Left ventricle myocardium inferior (tissue), 1 donor: ENCODE results near the gene KCNT1. TPM values are rescaled to one million over a fixed set of nuclear protein-coding genes. Genes with fewer than 3 reads are reported as not detected.
"Not testable (repeated sequence)": the region's sequence is repeated elsewhere in the genome, so short reads cannot be mapped to it uniquely, and the experiment has no call there.

Source experiments
- DNase-seq: peaks from one replicate; pipeline ENCODE4 v3.0.0-alpha.2; 2020
- H3K27ac ChIP-seq: fragments of 200-600 bp; replicated peaks from 2 replicates; pipeline ENCODE4 v1.8.0; 2021
- H3K27me3 ChIP-seq: fragments of 200-600 bp; 2 replicates; pipeline ENCODE4 v1.8.0; 2021; ENCODE audit warnings: low read depth
- H3K36me3 ChIP-seq: fragments of 200-600 bp; 2 replicates; pipeline ENCODE4 v1.8.0; 2021
- H3K4me1 ChIP-seq: fragments of 200-600 bp; 2 replicates; pipeline ENCODE4 v1.8.0; 2021
- H3K4me3 ChIP-seq: fragments of 200-600 bp; 2 replicates; pipeline ENCODE4 v1.8.0; 2021; ENCODE audit warnings: mild to moderate bottlenecking, moderate library complexity
- H3K9me3 ChIP-seq: fragments of 200-600 bp; replicated peaks from 2 replicates; pipeline ENCODE4 v1.8.0; 2021
- intact Hi-C: fragments of 100-400 bp; cut with micrococcal nuclease; formaldehyde crosslinking; loops from one replicate; pipeline ENCODE4 v1.11.0; 2022
- total RNA-seq: library from RNA; stranded (reverse); fragmentation: NEBNext Ultra II Directional; extraction: Animal tissue kit (Norgen Biotek cat#: 25700); gene quantifications from one replicate; pipeline ENCODE4 v1.2.1, GENCODE V29; 2021
- TF ChIP-seq, protein P1 (sequence below): fragments of 200-600 bp; IDR thresholded peaks from 2 replicates; pipeline ENCODE4 v1.8.0; 2021; ENCODE audit warnings: antibody characterized with exemption, mild to moderate bottlenecking, borderline replicate concordance
- donor health status: DM: no; HTN: yes; CAD: no; lungs with severe emphysema.

KCNT1 gene
- total RNA-seq, 1 donor from 2014 or later = 3.3 TPM

GRCh38 chr9:135664801-135665794 lies 36.9 kb upstream of the KCNT1 start:
- Histone ChIP-seq H3K27me3 (peaks cover 83% of the 10 kb centered on the region), H3K27ac (no peak overlapping the region), H3K9me3 (no peaks in the 10 kb centered on the region), H3K4me3 (no peak overlapping the region), H3K36me3 (no peaks in the 10 kb centered on the region), H3K4me1 (no peaks in the 10 kb centered on the region)
- TF ChIP-seq, protein P1, sequence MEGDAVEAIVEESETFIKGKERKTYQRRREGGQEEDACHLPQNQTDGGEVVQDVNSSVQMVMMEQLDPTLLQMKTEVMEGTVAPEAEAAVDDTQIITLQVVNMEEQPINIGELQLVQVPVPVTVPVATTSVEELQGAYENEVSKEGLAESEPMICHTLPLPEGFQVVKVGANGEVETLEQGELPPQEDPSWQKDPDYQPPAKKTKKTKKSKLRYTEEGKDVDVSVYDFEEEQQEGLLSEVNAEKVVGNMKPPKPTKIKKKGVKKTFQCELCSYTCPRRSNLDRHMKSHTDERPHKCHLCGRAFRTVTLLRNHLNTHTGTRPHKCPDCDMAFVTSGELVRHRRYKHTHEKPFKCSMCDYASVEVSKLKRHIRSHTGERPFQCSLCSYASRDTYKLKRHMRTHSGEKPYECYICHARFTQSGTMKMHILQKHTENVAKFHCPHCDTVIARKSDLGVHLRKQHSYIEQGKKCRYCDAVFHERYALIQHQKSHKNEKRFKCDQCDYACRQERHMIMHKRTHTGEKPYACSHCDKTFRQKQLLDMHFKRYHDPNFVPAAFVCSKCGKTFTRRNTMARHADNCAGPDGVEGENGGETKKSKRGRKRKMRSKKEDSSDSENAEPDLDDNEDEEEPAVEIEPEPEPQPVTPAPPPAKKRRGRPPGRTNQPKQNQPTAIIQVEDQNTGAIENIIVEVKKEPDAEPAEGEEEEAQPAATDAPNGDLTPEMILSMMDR = no peak
- intact Hi-C loops = no loop called here
- DNase-seq = no peak

- no peaks in the 10 kb centered on the region for H3K4me1 ChIP-seq
- TF ChIP-seq, protein P1 = no peak
- H3K9me3 ChIP-seq = no peaks in the 10 kb centered on the region
- peaks cover 84% of the 10 kb centered on the region for H3K27me3 ChIP-seq
- no peaks in the 10 kb centered on the region for H3K36me3 ChIP-seq
- intact Hi-C loops = no loop called here
- no peak for DNase-seq
- H3K27ac ChIP-seq = no peak overlapping the region
- no peak overlapping the region for H3K4me3 ChIP-seq
These were observed 36.2 kb upstream of the KCNT1 start for GRCh38 chr9:135665795-135666189.

DNA sequence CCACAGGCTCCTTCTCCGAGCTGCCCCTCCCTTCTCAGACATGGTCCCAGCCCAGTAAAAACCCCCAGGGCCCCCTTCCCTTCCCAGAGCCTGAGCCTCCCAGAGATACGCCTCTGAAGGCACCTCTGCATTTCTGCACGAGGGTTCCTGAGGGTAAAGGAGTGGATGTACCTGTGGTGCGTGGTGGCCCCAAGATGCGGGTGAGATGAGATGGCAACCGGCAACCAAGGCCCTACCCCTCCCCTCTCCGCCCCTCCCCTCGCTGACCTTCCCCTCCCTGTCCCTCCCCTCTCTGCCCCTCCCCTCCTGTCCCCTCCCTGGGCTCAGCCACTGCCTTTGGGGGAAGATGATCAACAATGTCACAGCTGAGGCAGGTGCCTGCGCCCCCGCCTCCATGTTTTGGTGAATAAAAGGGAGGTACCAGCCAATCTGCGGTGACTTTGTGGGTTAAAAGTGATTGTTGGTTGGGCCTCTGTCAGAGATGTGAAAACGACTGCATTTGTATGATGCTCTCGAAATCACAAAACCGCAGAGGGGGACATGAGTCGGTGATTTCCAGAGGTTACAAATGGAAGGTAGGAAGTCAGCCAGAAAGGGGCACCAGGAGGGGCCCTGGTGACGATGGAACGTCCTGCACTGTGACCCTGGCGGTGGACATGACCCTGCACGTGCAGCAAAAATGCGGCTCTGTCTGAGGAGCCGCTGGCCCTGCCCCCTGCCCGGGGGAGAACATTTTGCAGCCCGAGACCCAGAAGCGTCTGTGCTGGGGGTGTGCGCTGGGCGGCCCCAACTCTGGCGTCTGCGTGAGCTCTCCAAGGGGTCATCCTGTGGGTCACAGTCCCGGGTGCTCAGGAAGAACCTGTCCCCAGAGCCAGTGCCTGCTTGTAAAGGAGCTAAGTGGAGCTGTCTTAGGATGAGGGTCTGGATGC lies 35.2 kb upstream of the KCNT1 start:
- intact Hi-C loops = no loop called here
- DNase-seq = no peak
- peaks cover 87% of the 10 kb centered on the region for H3K27me3 ChIP-seq
- H3K9me3 ChIP-seq = no peaks in the 10 kb centered on the region
- no peak overlapping the region for H3K4me3 ChIP-seq
- TF ChIP-seq, protein P1 = no peak
- no peak overlapping the region for H3K27ac ChIP-seq
- H3K4me1 ChIP-seq = no peaks in the 10 kb centered on the region
- no peaks in the 10 kb centered on the region for H3K36me3 ChIP-seq

DNA sequence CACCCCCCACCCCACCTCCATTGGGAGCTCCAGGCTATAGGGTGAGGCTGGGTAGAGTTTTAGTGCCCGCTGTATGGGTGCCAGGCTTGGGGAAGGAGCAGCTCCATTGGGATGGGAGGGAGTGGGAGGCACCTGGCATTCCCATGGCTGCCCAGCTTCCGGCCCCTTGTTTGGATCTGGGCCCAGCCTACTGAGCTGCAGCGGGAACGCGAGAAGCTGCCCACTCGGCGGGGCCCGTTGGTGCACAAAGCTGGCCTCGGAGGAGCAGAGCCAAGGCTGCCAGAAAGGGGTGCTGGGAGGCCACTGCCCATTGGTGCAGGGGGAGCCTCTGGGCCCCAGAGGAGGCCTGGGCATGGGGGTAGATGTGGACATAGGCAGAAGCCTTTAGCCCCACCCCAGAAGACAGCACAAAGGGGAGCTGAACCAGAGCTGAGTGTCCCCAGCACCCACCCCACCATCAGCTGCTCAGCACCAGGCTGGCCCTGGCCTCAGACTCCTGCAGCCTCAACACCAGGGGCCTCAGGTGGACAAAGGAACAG lies 34.5 kb upstream of the KCNT1 start:
- TF ChIP-seq, protein P1 = no peak
- intact Hi-C loops = no loop called here
- no peaks in the 10 kb centered on the region for H3K9me3 ChIP-seq
- no peak for DNase-seq
- no peaks in the 10 kb centered on the region for H3K4me1 ChIP-seq
- peaks cover 92% of the 10 kb centered on the region for H3K27me3 ChIP-seq
- H3K27ac ChIP-seq = no peak overlapping the region
- no peak overlapping the region for H3K4me3 ChIP-seq
- no peaks in the 10 kb centered on the region for H3K36me3 ChIP-seq

DNA sequence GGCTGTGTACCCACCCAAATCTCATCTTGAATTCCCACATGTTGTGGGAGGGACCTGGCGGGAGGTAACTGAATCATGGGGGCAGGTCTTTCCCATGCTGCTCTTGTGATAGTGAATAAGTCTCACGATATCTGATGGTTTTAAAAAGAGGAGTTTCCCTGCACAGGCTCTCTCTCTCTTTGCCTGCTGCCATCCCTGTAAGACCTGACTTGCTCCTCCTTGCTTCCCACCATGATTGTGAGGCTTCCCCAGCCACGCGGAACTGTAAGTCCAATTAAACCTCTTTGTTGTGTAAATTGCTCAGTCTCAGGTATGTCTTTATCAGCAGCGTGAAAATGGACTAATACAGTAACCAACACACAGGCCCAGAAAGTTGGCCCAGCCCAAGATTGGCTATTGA lies 33.0 kb upstream of the KCNT1 start:
- DNase-seq = not testable (repeated sequence)
- H3K27me3 ChIP-seq = peaks cover 83% of the 10 kb centered on the region

More for the DNA sequence above, 33.0 kb upstream of the KCNT1 start:
- H3K4me1 ChIP-seq, H3K9me3 ChIP-seq, H3K36me3 ChIP-seq, intact Hi-C loops, H3K4me3 ChIP-seq, H3K27ac ChIP-seq: not testable (repeated sequence)
